GM12878 (cell line): ENCODE results near the gene FAM227B. TPM values are rescaled to one million over a fixed set of nuclear protein-coding genes. Genes with fewer than 3 reads are reported as not detected.

Experiments
- ATAC-seq: fragments of 200-7000 bp; cut with Tn5 transposase; 3 replicates; pipeline ENCODE4 v1.9.1; 2020; ENCODE audit warnings: mild to moderate bottlenecking, moderate library complexity
- BruUV-seq: library from RNA; stranded (reverse); fragments of 400-500 nt; replicated peaks from 2 replicates; lab custom pipeline; 2021; lab: Mats Ljungman, UMichigan
- CTCF ChIA-PET: fragments of 300-600 bp; sonication (Branson Sonifier 250); formaldehyde crosslinking; extraction: SDS; loops from one replicate; lab custom pipeline; 2021; ENCODE audit warnings: inconsistent platforms; lab: Yijun Ruan, JAX
- POLR2A ChIA-PET: fragments of 350-600 bp; formaldehyde crosslinking; extraction: SDS; loops from one replicate; lab custom pipeline; 2021; ENCODE audit warnings: inconsistent platforms; lab: Charles Lee
- RAD21 ChIA-PET: fragments of 300-600 bp; sonication (Branson Sonifier 250); formaldehyde crosslinking; loops from one replicate; lab custom pipeline; 2023; ENCODE audit warnings: antibody characterized with exemption; ENCODE audit not compliant: unreplicated experiment; lab: Charles Lee
- SMC1A ChIA-PET: fragments of 300-600 bp; sonication (Branson Sonifier 250); formaldehyde crosslinking; loops from one replicate; lab custom pipeline; 2023; ENCODE audit not compliant: unreplicated experiment, uncharacterized antibody; lab: Charles Lee
- DNase-seq: peaks from one replicate; pipeline ENCODE4 v3.0.0-alpha.2; 2011; ENCODE audit warnings: low read depth, low spot score
- FAIRE-seq: peaks from 3 replicates; lab custom pipeline; 2011; peaks lifted over from hg19 to GRCh38; lab: Jason Lieb, UNC
- H2AFZ ChIP-seq: 2 replicates; pipeline ENCODE4 v1.6.0; 2011; ENCODE audit warnings: low read depth, low read length, control low read depth; ENCODE audit not compliant: control insufficient read depth
- H3K27ac ChIP-seq: 2 replicates; pipeline ENCODE4 v1.5.1; 2011; ENCODE audit warnings: control low read depth; ENCODE audit not compliant: control insufficient read depth, insufficient read depth
- H3K27me3 ChIP-seq, 2 experiments: replicated peaks in 1 of 2; 2 replicates each; pipeline versions ENCODE4 v1.6.0 to v1.6.1; 2011; ENCODE audit warnings: low read length in 1 of 2; ENCODE audit not compliant: control insufficient read depth in 2 of 2, insufficient read depth in 2 of 2
- H3K36me3 ChIP-seq, 2 experiments: 2 replicates each; pipeline ENCODE4 v1.5.1; 2011; ENCODE audit warnings: low read length in 1 of 2; ENCODE audit not compliant: control insufficient read depth in 2 of 2, insufficient read depth in 2 of 2
- H3K4me1 ChIP-seq: 2 replicates; pipeline ENCODE4 v1.6.1; 2011; ENCODE audit warnings: mild to moderate bottlenecking, low read length, moderate library complexity, mixed read lengths; ENCODE audit not compliant: control insufficient read depth, insufficient read depth
- H3K4me2 ChIP-seq: 2 replicates; pipeline ENCODE4 v1.6.0; 2011; ENCODE audit warnings: control low read depth; ENCODE audit not compliant: control insufficient read depth, insufficient read depth
- H3K4me3 ChIP-seq: fragments of 200-600 bp; sonication (generic); 2 replicates; pipeline ENCODE4 v1.5.1; 2016
- H3K79me2 ChIP-seq: 2 replicates; pipeline ENCODE4 v1.6.0; 2011; ENCODE audit warnings: low read length; ENCODE audit not compliant: control insufficient read depth, insufficient read depth
- H3K9ac ChIP-seq: 2 replicates; pipeline ENCODE4 v1.8.0; 2011; ENCODE audit warnings: low read length, control low read depth, mixed read lengths; ENCODE audit not compliant: control insufficient read depth, insufficient read depth
- H3K9me3 ChIP-seq: replicated peaks from 3 replicates; pipeline ENCODE4 v1.5.1; 2011; ENCODE audit warnings: mild to moderate bottlenecking, low read length; ENCODE audit not compliant: control insufficient read depth, insufficient read depth
- H4K20me1 ChIP-seq: 2 replicates; pipeline ENCODE4 v1.6.0; 2011; ENCODE audit not compliant: control insufficient read depth, insufficient read depth
- ETV6 ChIP-seq, 2 experiments: fragments of 450-650 bp in 1 of 2; IDR thresholded peaks in 1 of 2; conservative IDR thresholded peaks in 1 of 2; 2 replicates each; pipeline ENCODE4 v1.6.1; 2014; ENCODE audit warnings: antibody characterized with exemption in 1 of 2, borderline replicate concordance in 1 of 2, low read depth in 1 of 2, mild to moderate bottlenecking in 1 of 2, moderate library complexity in 1 of 2
- MEF2A ChIP-seq: IDR thresholded peaks from 2 replicates; pipeline ENCODE4 v1.6.1; 2011; ENCODE audit warnings: low read depth, mild to moderate bottlenecking, low read length, moderate library complexity; ENCODE audit not compliant: insufficient read depth
- MTA3 ChIP-seq: IDR thresholded peaks from 2 replicates; pipeline ENCODE4 v1.6.1; 2012; ENCODE audit warnings: low read length, inconsistent platforms, borderline replicate concordance
- POLR2A ChIP-seq: IDR thresholded peaks from 2 replicates; pipeline ENCODE4 v1.6.1; 2011; ENCODE audit warnings: low read depth, mild to moderate bottlenecking, low read length
- SUZ12 ChIP-seq: fragments of 200-600 bp; sonication (generic); IDR thresholded peaks from one replicate; pipeline ENCODE4 v1.6.1; 2018; ENCODE audit warnings: antibody characterized with exemption, mild to moderate bottlenecking; ENCODE audit not compliant: unreplicated experiment
- ZNF207 ChIP-seq: fragments of 450-650 bp; IDR thresholded peaks from 2 replicates; pipeline ENCODE4 v1.6.1; 2014; ENCODE audit warnings: antibody characterized with exemption, mild to moderate bottlenecking, borderline replicate concordance
- ZNF24 ChIP-seq: fragments of 450-650 bp; IDR thresholded peaks from 2 replicates; pipeline ENCODE4 v1.6.1; 2017; ENCODE audit warnings: antibody characterized with exemption, mild to moderate bottlenecking
- ZNF274 ChIP-seq: IDR thresholded peaks from one replicate; pipeline ENCODE4 v1.8.0; 2011; ENCODE audit not compliant: insufficient read length, insufficient read depth
- WGBS: methylation state at CpG from one replicate; pipeline ENCODE4 v1.1.6; 2016; ENCODE audit warnings: low lambda C conversion rate; ENCODE audit not compliant: insufficient replicate concordance, insufficient coverage; ENCODE audit errors: missing lambda C conversion rate; 5-methylcytosine and 5-hydroxymethylcytosine counted together
- in situ Hi-C: fragments of 300-500 bp; cut with MboI; formaldehyde crosslinking; loops from 9 replicates; pipeline ENCODE4 v1.14.3; 2018; ENCODE audit warnings: mixed read lengths
- intact Hi-C: fragments of 100-400 bp; cut with micrococcal nuclease; formaldehyde crosslinking; loops from one replicate; pipeline ENCODE4 v1.14.2; 2022; ENCODE audit not compliant: unreplicated experiment
- polyA plus RNA-seq, 11 experiments: library from polyadenylated mRNA; depleted of rRNA in 4 of 11; unstranded in 6 of 11; stranded (reverse) in 5 of 11; fragments of >200 nt; fragmentation: Nextera tagmentation in 4 of 11; fragmentation: Illumina TruSeq in 1 of 11; extraction: Ambion mirVana in 4 of 11; extraction: Trizol in 1 of 11; gene quantifications; 1 replicate in 1 of 11; 2 replicates in 10 of 11; pipeline versions ENCODE4 v1.2.1 to v1.2.3, GENCODE V29; 2011 to 2016; ENCODE audit warnings: inconsistent platforms in 2 of 11, missing spikeins in 2 of 11, low read depth in 1 of 11
- total RNA-seq, 4 experiments: library from RNA; depleted of rRNA in 3 of 4; stranded (reverse); fragments of >200 nt in 3 of 4; fragmentation: Illumina TruSeq in 1 of 4; extraction: Trizol in 1 of 4; gene quantifications; 2 replicates each; pipeline versions ENCODE4 v1.2.1 to v1.2.3, GENCODE V29; 2013 to 2021

Gene FAM227B
- total and polyA plus RNA-seq, 10 of the 15 experiments (the other 5 are each of a cell fraction or from before 2014, with no cell fraction given), result 3.9 to 12.6 (median 6.9) TPM

DNA sequence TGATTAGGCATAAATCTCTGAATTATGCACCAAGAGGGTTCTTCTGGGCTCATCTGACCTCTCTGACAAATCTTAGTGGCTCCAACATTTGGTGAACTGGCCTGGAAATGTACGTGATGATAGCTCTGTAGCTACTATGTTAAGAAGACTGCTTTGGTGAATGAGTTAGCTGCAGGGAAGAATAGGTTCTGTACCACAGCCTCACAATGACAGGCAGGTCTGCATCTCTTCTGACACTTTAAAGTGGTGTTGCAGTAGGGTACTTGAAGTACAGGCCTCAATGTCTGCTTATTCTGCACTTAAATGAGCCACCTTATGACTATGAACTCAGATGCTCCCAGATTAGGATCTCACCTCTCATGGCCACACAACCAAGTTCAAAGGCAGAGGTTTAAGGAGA lies 190.6 kb downstream of the FAM227B start:
- no peak for DNase-seq
- Histone ChIP-seq H3K4me1 (no peaks in the 10 kb centered on the region), H3K36me3 (no peaks in the 10 kb centered on the region)
- 0% methylated on average over 1 of the region's 1 CpG for WGBS
- TF ChIP-seq ETV6 (conservative IDR thresholded peaks at IDR 0.05 in 1 of 2, IDR thresholded peaks at IDR 0.05 in 1 of 2; ENCODE audit: borderline replicate concordance in 1 of 2, low read depth in 1 of 2) (no peak), MEF2A (no peak), ZNF24 (no peak), SUZ12 (no peak), MTA3 (no peak), ZNF207 (no peak), ZNF274 (no peak), POLR2A (no peak)
- TF ChIP-seq, all 136 proteins: peak for 0
- ChIA-PET SMC1A (no interaction called here), CTCF (interaction anchor here (1.2 kb wide), 1 partner anchor 195 kb away, joined by 3 read pairs; no protein-coding TSS in a partner anchor), POLR2A (no interaction called here), RAD21 (no interaction called here)
- Histone ChIP-seq H4K20me1 (no peaks in the 10 kb centered on the region), H2AFZ (no peak overlapping the region), H3K4me3 (no peak overlapping the region), H3K9me3 (no peaks in the 10 kb centered on the region), H3K4me2 (no peak overlapping the region), H3K27ac (no peak overlapping the region), H3K27me3 (no peaks in the 10 kb centered on the region), H3K9ac (no peak overlapping the region), H3K79me2 (no peaks in the 10 kb centered on the region)
- intact Hi-C loops, result no loop called here
- in situ Hi-C loops, result no loop called here
- no peak for FAIRE-seq
- ATAC-seq, result no peak
- BruUV-seq, result no TSS peak
